IPS-15b (cell line): ENCODE data around the gene POLD1.

Experiments
- H3K27me3 ChIP-seq: one replicate; pipeline ENCODE4 v1.6.1; 2013; ENCODE audit warnings: low read length; ENCODE audit not compliant: control insufficient read depth, insufficient read depth
- H3K36me3 ChIP-seq: one replicate; pipeline ENCODE4 v1.6.1; 2013; ENCODE audit warnings: low read length; ENCODE audit not compliant: control insufficient read depth, insufficient read depth
- H3K4me1 ChIP-seq: one replicate; pipeline ENCODE4 v1.6.1; 2013; ENCODE audit warnings: mild to moderate bottlenecking, low read length; ENCODE audit not compliant: control insufficient read depth, insufficient read depth
- H3K4me3 ChIP-seq: one replicate; pipeline ENCODE4 v1.5.1; 2013; ENCODE audit warnings: low read depth, low read length
- H3K9ac ChIP-seq: one replicate; pipeline ENCODE4 v1.6.1; 2013; ENCODE audit warnings: low read depth, mild to moderate bottlenecking, low read length
- H3K9me3 ChIP-seq: one replicate; pipeline ENCODE4 v1.6.1; 2013; ENCODE audit warnings: mild to moderate bottlenecking, low read length; ENCODE audit not compliant: control insufficient read depth, insufficient read depth

Gene POLD1

GRCh38 chr19:50357178-50358100 lies 26.7 kb upstream of the POLD1 start:
- H3K9ac ChIP-seq: no peak overlapping the region
- H3K36me3 ChIP-seq: no peaks in the 10 kb centered on the region
- H3K9me3 ChIP-seq: no peaks in the 10 kb centered on the region
- peak overlapping the region; percentile 53 for H3K4me3 ChIP-seq
- H3K4me1 ChIP-seq: peaks cover 2% of the 10 kb centered on the region
- no peaks in the 10 kb centered on the region for H3K27me3 ChIP-seq

DNA sequence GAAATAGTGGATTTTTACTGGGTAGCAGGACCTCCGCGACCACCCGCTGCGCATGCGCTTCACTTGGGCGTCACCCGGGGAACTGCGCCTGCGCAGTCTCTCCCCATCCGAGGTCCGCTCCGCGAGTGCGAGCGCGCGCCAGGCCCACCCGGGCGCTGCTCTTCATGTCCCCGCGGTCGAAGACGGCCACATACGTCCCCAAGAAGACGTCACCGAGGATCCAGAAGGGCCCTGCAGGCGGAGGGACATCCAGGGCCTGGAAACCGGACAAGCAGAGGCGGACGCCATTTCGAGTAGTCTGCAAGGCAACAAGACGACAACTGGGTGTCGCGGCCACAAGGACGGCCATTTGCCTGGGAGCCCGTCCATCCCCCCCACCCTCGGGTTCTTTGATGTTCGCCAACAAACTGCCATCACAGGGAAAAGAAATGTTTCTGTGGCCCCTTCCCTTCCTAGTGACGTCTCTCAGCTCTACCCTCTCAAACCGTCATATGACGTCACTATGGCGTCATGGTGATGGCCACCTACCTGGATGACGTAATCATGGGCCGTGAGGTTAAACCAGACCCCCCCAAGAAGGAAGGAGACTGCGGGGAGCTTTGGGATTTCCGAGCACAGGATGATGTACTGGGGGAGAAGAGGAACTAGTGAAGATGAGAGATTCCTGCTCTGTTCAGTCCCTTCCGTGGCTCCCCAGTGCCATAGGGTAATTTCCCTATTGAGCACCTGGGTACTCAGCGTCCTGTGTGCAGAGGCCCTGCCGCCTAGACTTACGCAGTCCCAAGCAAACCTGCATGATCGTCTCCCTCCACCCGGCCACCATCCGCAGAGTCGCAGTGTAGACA lies 25.4 kb upstream of the POLD1 start:
- Histone ChIP-seq H3K9ac (no peak overlapping the region), H3K36me3 (no peaks in the 10 kb centered on the region), H3K9me3 (no peaks in the 10 kb centered on the region), H3K4me3 (no peak overlapping the region), H3K27me3 (no peaks in the 10 kb centered on the region), H3K4me1 (peaks cover 2% of the 10 kb centered on the region)

DNA sequence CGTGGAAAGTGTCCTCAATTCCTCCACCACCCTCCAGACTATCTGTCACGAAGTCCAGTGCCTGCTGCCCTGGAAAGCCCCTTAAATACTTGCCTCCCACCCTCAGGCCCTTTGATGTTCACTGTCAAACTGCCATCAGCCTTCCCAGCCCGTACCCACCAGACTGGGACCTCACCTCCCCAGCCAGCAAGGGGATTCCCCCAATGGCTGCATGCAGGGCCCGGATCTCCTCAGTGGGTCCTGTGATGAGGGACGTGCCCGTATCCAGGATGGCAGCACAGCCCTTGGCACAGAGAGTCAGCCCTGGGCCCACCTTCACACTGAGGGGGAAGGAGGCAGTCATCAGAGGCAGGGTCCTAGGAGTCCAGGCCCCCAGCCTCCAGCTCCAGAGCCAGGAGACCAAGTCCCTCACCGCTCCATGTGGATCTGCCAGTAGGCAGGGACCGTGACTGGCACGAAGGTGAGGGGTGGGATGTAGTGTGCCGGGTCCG lies 24.8 kb upstream of the POLD1 start:
- peaks cover 2% of the 10 kb centered on the region for H3K4me1 ChIP-seq
- no peaks in the 10 kb centered on the region for H3K27me3 ChIP-seq
- H3K9ac ChIP-seq: no peak overlapping the region
- H3K9me3 ChIP-seq: no peaks in the 10 kb centered on the region
- H3K36me3 ChIP-seq: no peaks in the 10 kb centered on the region
- H3K4me3 ChIP-seq: no peak overlapping the region

- Histone ChIP-seq H3K9ac (no peak overlapping the region), H3K4me1 (peaks cover 2% of the 10 kb centered on the region), H3K27me3 (no peaks in the 10 kb centered on the region), H3K36me3 (no peaks in the 10 kb centered on the region), H3K4me3 (no peak overlapping the region), H3K9me3 (no peaks in the 10 kb centered on the region)
These were observed 22.7 kb upstream of the POLD1 start for GRCh38 chr19:50361290-50362029.

GRCh38 chr19:50362030-50362412 lies 22.1 kb upstream of the POLD1 start:
- no peaks in the 10 kb centered on the region for H3K36me3 ChIP-seq
- H3K9ac ChIP-seq: no peak overlapping the region
- H3K27me3 ChIP-seq: no peaks in the 10 kb centered on the region
- peaks cover 2% of the 10 kb centered on the region for H3K4me1 ChIP-seq
- no peaks in the 10 kb centered on the region for H3K9me3 ChIP-seq
- H3K4me3 ChIP-seq: no peak overlapping the region

DNA sequence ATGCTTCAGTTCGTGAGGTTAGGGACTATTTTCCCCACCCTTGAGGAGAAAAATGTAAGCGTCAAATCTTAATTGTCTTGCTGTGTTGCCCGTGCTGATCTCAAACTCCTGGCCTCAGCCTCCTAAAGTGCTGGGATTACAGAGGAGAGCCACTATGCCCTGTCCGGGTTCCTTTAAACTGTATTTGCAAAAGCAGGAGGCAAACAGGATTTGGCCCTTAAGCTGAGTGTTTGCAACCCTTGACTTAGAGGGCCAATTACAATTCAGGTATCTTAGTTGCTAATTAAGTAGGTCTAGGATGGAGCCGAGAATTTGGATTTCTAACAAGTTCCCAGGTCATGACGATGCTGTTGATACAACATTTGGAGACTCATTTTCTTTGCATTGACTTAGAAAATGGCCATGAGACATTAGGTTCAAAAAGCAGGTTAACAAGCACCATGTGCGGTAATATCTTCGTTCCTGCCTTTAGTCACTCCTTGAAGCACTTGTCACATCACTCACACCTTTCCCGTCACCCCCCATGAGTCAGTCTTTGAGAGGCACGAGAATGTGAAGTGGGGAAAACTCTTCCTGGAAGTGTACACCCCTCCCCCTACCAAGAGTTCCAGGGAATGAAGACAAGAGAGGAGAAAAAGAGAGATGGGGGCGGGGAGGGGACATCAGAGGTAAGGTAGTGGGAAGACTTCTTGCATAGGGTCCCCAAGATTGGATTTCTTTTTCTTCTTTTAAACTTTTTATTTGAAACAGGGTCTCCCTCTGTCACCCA lies 21.3 kb upstream of the POLD1 start:
- Histone ChIP-seq H3K27me3 (no peaks in the 10 kb centered on the region), H3K36me3 (no peaks in the 10 kb centered on the region), H3K9ac (no peak overlapping the region), H3K4me1 (peaks cover 2% of the 10 kb centered on the region), H3K9me3 (no peaks in the 10 kb centered on the region), H3K4me3 (no peak overlapping the region)

- H3K36me3 ChIP-seq: no peaks in the 10 kb centered on the region
- H3K4me3 ChIP-seq: no peak within 1 kb of the TSS
- H3K4me1 ChIP-seq: peaks cover 2% of the 10 kb centered on the region
- no peaks in the 10 kb centered on the region for H3K9me3 ChIP-seq
- no peaks in the 10 kb centered on the region for H3K27me3 ChIP-seq
- H3K9ac ChIP-seq: no peak within 1 kb of the TSS
These were observed 18.5 kb upstream of the POLD1 start, which contains the start of gene NAPSA for GRCh38 chr19:50365434-50366306. TSS of gene NAPSA (minus strand) at chr19:50365639. CDS start at chr19:50365621, 18 bp downstream.

DNA sequence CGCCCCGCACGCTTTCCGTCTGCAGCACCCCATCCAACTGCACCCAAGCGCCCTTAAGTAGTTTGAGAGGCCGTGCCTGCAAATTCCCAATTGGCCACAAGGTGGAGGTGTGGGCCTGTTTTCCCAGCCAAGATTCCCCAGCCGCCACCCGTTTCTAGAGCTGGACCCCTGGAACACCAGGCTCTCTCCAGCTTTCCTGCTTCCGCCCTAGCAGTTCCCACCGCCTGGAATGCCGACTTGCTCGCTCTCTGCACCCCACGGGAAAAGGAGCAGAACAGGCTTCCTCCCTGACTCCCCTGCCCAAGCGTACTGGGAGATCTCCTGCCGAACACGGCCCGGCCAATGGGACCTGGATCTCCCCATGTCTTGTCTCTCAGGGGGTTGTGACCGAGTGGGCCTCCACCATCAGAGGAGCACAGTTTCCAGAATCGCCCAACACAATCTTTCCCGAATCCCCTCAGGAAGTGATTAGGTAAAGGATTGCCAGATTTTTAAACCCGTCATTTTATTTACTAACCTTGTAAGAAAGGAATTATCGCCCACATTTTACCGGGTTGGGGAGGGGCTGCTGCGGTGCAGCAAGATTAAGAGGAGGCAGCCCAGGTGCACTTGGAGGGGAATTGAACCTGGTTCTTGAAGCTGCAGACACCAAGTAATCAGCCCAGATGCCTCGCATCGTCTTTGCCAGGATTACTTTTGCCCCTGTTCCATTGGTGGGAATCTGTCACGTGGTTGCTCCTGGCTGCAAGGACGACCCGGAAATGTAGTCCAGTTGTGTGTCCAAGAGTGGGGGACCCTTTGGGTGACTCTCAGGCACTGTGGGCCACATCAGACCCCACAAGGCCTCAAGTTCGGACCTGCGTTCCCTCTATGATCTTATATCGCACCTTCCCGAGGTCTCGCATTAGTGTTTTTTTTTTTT lies 15.2 kb upstream of the POLD1 start:
- Histone ChIP-seq H3K9ac (peak overlapping the region; percentile 96), H3K4me3 (peak overlapping the region; percentile 89)

GRCh38 chr19:50371914-50372475 lies 12.2 kb upstream of the POLD1 start:
- no peaks in the 10 kb centered on the region for H3K27me3 ChIP-seq
- H3K36me3 ChIP-seq: no peaks in the 10 kb centered on the region
- no peaks in the 10 kb centered on the region for H3K9me3 ChIP-seq
- no peaks in the 10 kb centered on the region for H3K4me1 ChIP-seq
- no peak overlapping the region for H3K4me3 ChIP-seq
- no peak overlapping the region for H3K9ac ChIP-seq

More for the DNA sequence above, 15.2 kb upstream of the POLD1 start:
- Histone ChIP-seq H3K27me3 (no peaks in the 10 kb centered on the region), H3K9me3 (no peaks in the 10 kb centered on the region), H3K36me3 (no peaks in the 10 kb centered on the region), H3K4me1 (no peaks in the 10 kb centered on the region)
